PC-3 (cell line): ENCODE data around the gene SLC35E4. TPM values are rescaled to one million over a fixed set of nuclear protein-coding genes. Genes with fewer than 3 reads are reported as not detected.

Experiments used
- ATAC-seq: fragments of 200-7000 bp; cut with Tn5 transposase; 2 replicates; pipeline ENCODE4 v1.9.1; 2020; ENCODE audit warnings: mild to moderate bottlenecking, moderate library complexity
- BruUV-seq: library from RNA; stranded (reverse); fragments of 400-500 nt; replicated peaks from 2 replicates; lab custom pipeline; 2021; lab: Mats Ljungman, UMichigan
- CTCF ChIA-PET: fragments of 300-600 bp; sonication (Branson Sonifier 250); formaldehyde crosslinking; loops from one replicate; lab custom pipeline; 2022; ENCODE audit warnings: antibody characterized with exemption; lab: Charles Lee
- POLR2A ChIA-PET: fragments of 300-600 bp; sonication (Branson Sonifier 250); formaldehyde crosslinking; loops from one replicate; lab custom pipeline; 2022; ENCODE audit warnings: antibody characterized with exemption; ENCODE audit not compliant: unreplicated experiment; lab: Charles Lee
- DNase-seq: peaks from one replicate; pipeline ENCODE4 v3.0.0-alpha.2; 2015
- H2AFZ ChIP-seq: fragments of 300-600 bp; sonication (generic); 2 replicates; pipeline ENCODE4 v1.6.0; 2016; ENCODE audit warnings: antibody characterized with exemption, low read length
- H3F3A ChIP-seq: fragments of 300-600 bp; sonication (generic); one replicate; pipeline ENCODE4 v1.6.0; 2017; ENCODE audit warnings: antibody characterized with exemption, low read length, control low read depth, mild to moderate bottlenecking; ENCODE audit not compliant: unreplicated experiment
- H3K27ac ChIP-seq: fragments of 300-600 bp; sonication (generic); 2 replicates; pipeline ENCODE4 v1.5.1; 2016; ENCODE audit warnings: mild to moderate bottlenecking, low read length
- H3K27me3 ChIP-seq: fragments of 300-600 bp; sonication (generic); 2 replicates; pipeline ENCODE4 v1.6.1; 2016; ENCODE audit warnings: low read length, mixed read lengths
- H3K36me3 ChIP-seq: fragments of 300-600 bp; sonication (generic); 2 replicates; pipeline ENCODE4 v1.6.1; 2016; ENCODE audit warnings: low read depth, mixed run types, low read length, mixed read lengths
- H3K4me1 ChIP-seq: fragments of 300-600 bp; sonication (generic); 2 replicates; pipeline ENCODE4 v1.5.1; 2016; ENCODE audit warnings: low read length; ENCODE audit not compliant: insufficient read depth
- H3K4me2 ChIP-seq: fragments of 300-600 bp; sonication (generic); 2 replicates; pipeline ENCODE4 v1.6.0; 2016; ENCODE audit warnings: low read length
- H3K4me3 ChIP-seq: fragments of 300-600 bp; sonication (generic); 2 replicates; pipeline ENCODE4 v1.5.1; 2016; ENCODE audit warnings: mild to moderate bottlenecking, low read length, mixed read lengths
- H3K79me2 ChIP-seq: fragments of 300-600 bp; sonication (generic); 2 replicates; pipeline ENCODE4 v1.6.1; 2017; ENCODE audit warnings: low read length, mixed read lengths
- H3K9ac ChIP-seq: fragments of 300-600 bp; sonication (generic); 2 replicates; pipeline ENCODE4 v1.6.0; 2016; ENCODE audit warnings: mild to moderate bottlenecking, low read length
- H3K9me2 ChIP-seq: fragments of 300-600 bp; sonication (generic); replicated peaks from 2 replicates; pipeline ENCODE4 v1.6.1; 2016; ENCODE audit warnings: mixed run types, low read length, mixed read lengths
- H3K9me3 ChIP-seq: fragments of 300-600 bp; sonication (generic); 2 replicates; pipeline ENCODE4 v1.6.1; 2016; ENCODE audit warnings: low read length, mixed read lengths
- H4K20me1 ChIP-seq: fragments of 300-600 bp; sonication (generic); 2 replicates; pipeline ENCODE4 v1.6.1; 2016; ENCODE audit warnings: low read length, mixed read lengths
- CTCF ChIP-seq: fragments of 300-600 bp; sonication (generic); conservative IDR thresholded peaks from 2 replicates; pipeline ENCODE4 v1.5.1; 2017; ENCODE audit warnings: antibody characterized with exemption, low read depth, mild to moderate bottlenecking, low read length
- EZH2 ChIP-seq: fragments of 300-600 bp; sonication (generic); IDR thresholded peaks from one replicate; pipeline ENCODE4 v1.6.1; 2017; ENCODE audit warnings: antibody characterized with exemption, mild to moderate bottlenecking, low read length; ENCODE audit not compliant: unreplicated experiment
- EZH2phosphoT487 ChIP-seq: fragments of 300-600 bp; sonication (generic); IDR thresholded peaks from 2 replicates; pipeline ENCODE4 v1.6.1; 2018; ENCODE audit warnings: mild to moderate bottlenecking, antibody characterized with exemption, low read length, borderline replicate concordance
- intact Hi-C: fragments of 100-400 bp; cut with micrococcal nuclease; formaldehyde crosslinking; loops from 2 replicates; pipeline ENCODE4 v1.9.0; 2023
- total RNA-seq: library from RNA; depleted of rRNA; stranded (reverse); fragments of >200 nt; gene quantifications from 2 replicates; pipeline ENCODE4 v1.2.3, GENCODE V29; 2014

The SLC35E4 gene
- total RNA-seq, 1 experiment from 2014 or later: 16.8 TPM

GRCh38 chr22:30680991-30681770 lies 45.6 kb downstream of the SLC35E4 start:
- H3K36me3 ChIP-seq: no peaks in the 10 kb centered on the region
- intact Hi-C loops: no loop called here
- H3K4me2 ChIP-seq: no peak overlapping the region
- H3K9ac ChIP-seq: no peak overlapping the region
- no peaks in the 10 kb centered on the region for H4K20me1 ChIP-seq
- TF ChIP-seq CTCF (no peak), EZH2 (no peak), EZH2phosphoT487 (no peak)
- H2AFZ ChIP-seq: no peak overlapping the region
- CTCF ChIA-PET: no interaction called here
- H3K79me2 ChIP-seq: no peaks in the 10 kb centered on the region
- H3K9me3 ChIP-seq: no peaks in the 10 kb centered on the region
- no peaks in the 10 kb centered on the region for H3K4me1 ChIP-seq
- H3K27ac ChIP-seq: no peak overlapping the region
- no peak for ATAC-seq
- POLR2A ChIA-PET: no interaction called here
- no peak for DNase-seq
- H3K27me3 ChIP-seq: no peaks in the 10 kb centered on the region
- H3K4me3 ChIP-seq: no peak overlapping the region
- BruUV-seq: no TSS peak
- no peaks in the 10 kb centered on the region for H3F3A ChIP-seq
- H3K9me2 ChIP-seq: no peaks in the 10 kb centered on the region

GRCh38 chr22:30681831-30682230 lies 46.2 kb downstream of the SLC35E4 start:
- intact Hi-C loops: no loop called here
- Histone ChIP-seq H2AFZ (no peak overlapping the region), H3K4me3 (no peak overlapping the region), H4K20me1 (no peaks in the 10 kb centered on the region), H3F3A (no peaks in the 10 kb centered on the region), H3K79me2 (no peaks in the 10 kb centered on the region), H3K4me2 (no peak overlapping the region), H3K9me3 (no peaks in the 10 kb centered on the region), H3K4me1 (no peaks in the 10 kb centered on the region), H3K27me3 (no peaks in the 10 kb centered on the region), H3K36me3 (no peaks in the 10 kb centered on the region), H3K9me2 (no peaks in the 10 kb centered on the region), H3K27ac (no peak overlapping the region), H3K9ac (no peak overlapping the region)
- ATAC-seq (no peak), DNase-seq (no peak)
- POLR2A ChIA-PET: no interaction called here
- no peak for TF ChIP-seq EZH2phosphoT487
- TF ChIP-seq EZH2: no peak
- TF ChIP-seq CTCF: no peak
- BruUV-seq: no TSS peak
- CTCF ChIA-PET: no interaction called here

GRCh38 chr22:30685178-30685577 lies 49.6 kb downstream of the SLC35E4 start:
- Histone ChIP-seq H3K9me3 (no peaks in the 10 kb centered on the region), H3K27me3 (no peaks in the 10 kb centered on the region), H3K4me1 (no peaks in the 10 kb centered on the region), H3K9me2 (no peaks in the 10 kb centered on the region), H3K27ac (no peak overlapping the region), H3F3A (no peaks in the 10 kb centered on the region), H2AFZ (no peak overlapping the region), H3K79me2 (no peaks in the 10 kb centered on the region), H4K20me1 (no peaks in the 10 kb centered on the region), H3K36me3 (no peaks in the 10 kb centered on the region), H3K4me2 (no peak overlapping the region), H3K9ac (no peak overlapping the region), H3K4me3 (no peak overlapping the region)
- DNase-seq: no peak
- no peak for ATAC-seq
- intact Hi-C loops: no loop called here
- no TSS peak for BruUV-seq
- CTCF ChIA-PET: no interaction called here
- TF ChIP-seq EZH2phosphoT487 (no peak), EZH2 (no peak), CTCF (no peak)
- POLR2A ChIA-PET: interaction anchor here (0.6 kb wide), 1 partner anchor 186 kb away, joined by 13 read pairs; no protein-coding TSS in a partner anchor
